Liver (tissue), 3 donors: ENCODE measurements around the gene DUS1L.

Experiments
- CTCF ChIP-seq: fragments of 150-350 bp; IDR thresholded peaks from 2 replicates; pipeline ENCODE4 v1.5.1; 2017; ENCODE audit warnings: improper control_type of control experiment, low read depth, low read length; ENCODE audit not compliant: missing input control
- JUND ChIP-seq, 2 donors: IDR thresholded peaks; 2 replicates each; pipeline ENCODE4 v1.6.1; 2016; ENCODE audit warnings: antibody characterized with exemption in 2 of 2
- NR2F2 ChIP-seq: IDR thresholded peaks from 2 replicates; pipeline ENCODE4 v1.6.1; 2016; ENCODE audit warnings: antibody characterized with exemption
- donor health status: healthy.
- donor health status: healthy.

- TF ChIP-seq CTCF: no peak
- no peak for TF ChIP-seq JUND (IDR thresholded peaks at IDR 0.05)
- no peak for TF ChIP-seq NR2F2
Observed at GRCh38 chr17:82035956-82036633, 29.5 kb downstream of the DUS1L start.
